Measurements from ENCODE around the gene TMEM63B.

The TMEM63B gene

GRCh38 chr6:44127186-44128019 is at the start of gene TMEM63B, which contains the start of gene MRPL14:
TMEM63B (plus strand) TSS chr6:44127554; CDS start chr6:44134585, 7,031 bp downstream.
MRPL14 (minus strand) TSS chr6:44127452; CDS start chr6:44116611, 10,841 bp downstream.
- in situ Hi-C loops (cut with HindIII; ENCODE audit: low sequenced_read_pairs): no loop called here

- in situ Hi-C loops (cut with HindIII; ENCODE audit: low sequenced_read_pairs): no loop called here
Observed at GRCh38 chr6:44078219-44078826, 49.0 kb upstream of the TMEM63B start.

- in situ Hi-C loops (cut with HindIII; ENCODE audit: low sequenced_read_pairs): no loop called here
Observed at GRCh38 chr6:44078827-44079671, 48.3 kb upstream of the TMEM63B start.

GRCh38 chr6:44079672-44080071 is 47.7 kb upstream of the TMEM63B start:
- in situ Hi-C loops (cut with HindIII; ENCODE audit: low sequenced_read_pairs): no loop called here

- in situ Hi-C loops (cut with HindIII; ENCODE audit: low sequenced_read_pairs): no loop called here
Observed at GRCh38 chr6:44080561-44081521, 46.5 kb upstream of the TMEM63B start.

GRCh38 chr6:44081753-44082152 is 45.6 kb upstream of the TMEM63B start:
- in situ Hi-C loops (cut with HindIII; ENCODE audit: low sequenced_read_pairs): no loop called here

GRCh38 chr6:44082872-44083321 is 44.5 kb upstream of the TMEM63B start:
- in situ Hi-C loops (cut with HindIII; ENCODE audit: low sequenced_read_pairs): no loop called here

- in situ Hi-C loops (cut with HindIII; ENCODE audit: low sequenced_read_pairs): no loop called here
Observed at GRCh38 chr6:44084231-44085014, 42.9 kb upstream of the TMEM63B start.

GRCh38 chr6:44085219-44085618 is 42.1 kb upstream of the TMEM63B start:
- in situ Hi-C loops (cut with HindIII; ENCODE audit: low sequenced_read_pairs): no loop called here

- in situ Hi-C loops (cut with HindIII; ENCODE audit: low sequenced_read_pairs): no loop called here
Observed at GRCh38 chr6:44086931-44087574, 40.3 kb upstream of the TMEM63B start.

- in situ Hi-C loops (cut with HindIII; ENCODE audit: low sequenced_read_pairs): no loop called here
Observed at GRCh38 chr6:44087623-44088022, 39.7 kb upstream of the TMEM63B start.

- in situ Hi-C loops (cut with HindIII; ENCODE audit: low sequenced_read_pairs): no loop called here
Observed at GRCh38 chr6:44088827-44089590, 38.3 kb upstream of the TMEM63B start.

- in situ Hi-C loops (cut with HindIII; ENCODE audit: low sequenced_read_pairs): loop anchor here (5.0 kb wide), 2 partner anchors 42 to 438 kb away; no protein-coding TSS in a partner anchor
Observed at GRCh38 chr6:44090465-44090864, 36.9 kb upstream of the TMEM63B start.

GRCh38 chr6:44091356-44091755 is 36.0 kb upstream of the TMEM63B start:
- in situ Hi-C loops (cut with HindIII; ENCODE audit: low sequenced_read_pairs): loop anchor here (5.0 kb wide), 2 partner anchors 41 to 439 kb away; no protein-coding TSS in a partner anchor

GRCh38 chr6:44091981-44092884 is 35.1 kb upstream of the TMEM63B start:
- in situ Hi-C loops (cut with HindIII; ENCODE audit: low sequenced_read_pairs): loop anchor here (5.0 kb wide), 2 partner anchors 40 to 440 kb away; no protein-coding TSS in a partner anchor

GRCh38 chr6:44093066-44093465 is 34.3 kb upstream of the TMEM63B start:
- in situ Hi-C loops (cut with HindIII; ENCODE audit: low sequenced_read_pairs): loop anchor here (5.0 kb wide), 2 partner anchors 39 to 441 kb away; no protein-coding TSS in a partner anchor
